Osteoblast (primary cell): ENCODE measurements around the gene DOP1A. TPM values are rescaled to one million over a fixed set of nuclear protein-coding genes. Genes with fewer than 3 reads are reported as not detected.

ENCODE experiments used
- DNase-seq: peaks from one replicate; pipeline ENCODE4 v3.0.0; 2011; ENCODE audit warnings: low spot score, mixed read lengths; ENCODE audit not compliant: insufficient read length; ENCODE audit errors: missing footprints
- H2AFZ ChIP-seq: 2 replicates; pipeline ENCODE4 v1.6.0; 2011; ENCODE audit warnings: mild to moderate bottlenecking, low read length
- H3K27ac ChIP-seq: 2 replicates; pipeline ENCODE4 v1.5.1; 2011; ENCODE audit warnings: mild to moderate bottlenecking, low read depth, low read length, moderate library complexity
- H3K27me3 ChIP-seq: 2 replicates; pipeline ENCODE4 v1.6.0; 2012; ENCODE audit warnings: mild to moderate bottlenecking, control low read depth, inconsistent platforms, low read length, moderate library complexity; ENCODE audit not compliant: insufficient read depth
- H3K36me3 ChIP-seq: 2 replicates; pipeline ENCODE4 v1.5.1; 2011; ENCODE audit warnings: mild to moderate bottlenecking, low read length, control low read depth, moderate library complexity; ENCODE audit not compliant: insufficient read depth
- H3K4me1 ChIP-seq: 2 replicates; pipeline ENCODE4 v1.5.1; 2011; ENCODE audit warnings: mild to moderate bottlenecking, low read length, control low read depth, moderate library complexity; ENCODE audit not compliant: insufficient read depth
- H3K4me2 ChIP-seq: 2 replicates; pipeline ENCODE4 v1.6.0; 2011; ENCODE audit warnings: mild to moderate bottlenecking, low read length; ENCODE audit not compliant: insufficient read depth
- H3K4me3 ChIP-seq: fragments of 200-600 bp; sonication (generic); 3 replicates; pipeline ENCODE4 v1.5.1; 2012; ENCODE audit warnings: mild to moderate bottlenecking, low read length, inconsistent platforms; ENCODE audit not compliant: insufficient read depth
- H3K79me2 ChIP-seq: 2 replicates; pipeline ENCODE4 v1.6.0; 2012; ENCODE audit warnings: mild to moderate bottlenecking, low read length, control low read depth, inconsistent platforms; ENCODE audit not compliant: insufficient read depth
- H3K9me3 ChIP-seq: 2 replicates; pipeline ENCODE4 v1.5.1; 2011; ENCODE audit warnings: low read depth, low read length, control low read depth
- H4K20me1 ChIP-seq: 2 replicates; pipeline ENCODE4 v1.6.0; 2012; ENCODE audit warnings: mild to moderate bottlenecking, low read length, control low read depth; ENCODE audit not compliant: insufficient read depth
- total RNA-seq: library from RNA; depleted of rRNA; stranded (reverse); fragments of >200 nt; gene quantifications from 2 replicates; pipeline ENCODE4 v1.2.3, GENCODE V29; 2012
- TF ChIP-seq, protein P1 (sequence below): IDR thresholded peaks from 2 replicates; pipeline ENCODE4 v1.5.1; 2011; ENCODE audit warnings: mild to moderate bottlenecking, low read depth, low read length, moderate library complexity; ENCODE audit errors: extremely low read depth

DOP1A gene
- total RNA-seq, 1 donor = 45.2 TPM

GRCh38 chr6:83098589-83098988 is 31.1 kb downstream of the DOP1A start:
- Histone ChIP-seq H3K4me2 (no peak overlapping the region), H3K27me3 (no peaks in the 10 kb centered on the region), H3K4me3 (no peak overlapping the region), H3K27ac (no peak overlapping the region), H3K9me3 (no peaks in the 10 kb centered on the region), H4K20me1 (no peaks in the 10 kb centered on the region), H3K36me3 (no peaks in the 10 kb centered on the region), H3K79me2 (peaks cover 20% of the 10 kb centered on the region), H3K4me1 (peaks cover 14% of the 10 kb centered on the region), H2AFZ (no peak overlapping the region)
- DNase-seq = no peak
- TF ChIP-seq, protein P1, sequence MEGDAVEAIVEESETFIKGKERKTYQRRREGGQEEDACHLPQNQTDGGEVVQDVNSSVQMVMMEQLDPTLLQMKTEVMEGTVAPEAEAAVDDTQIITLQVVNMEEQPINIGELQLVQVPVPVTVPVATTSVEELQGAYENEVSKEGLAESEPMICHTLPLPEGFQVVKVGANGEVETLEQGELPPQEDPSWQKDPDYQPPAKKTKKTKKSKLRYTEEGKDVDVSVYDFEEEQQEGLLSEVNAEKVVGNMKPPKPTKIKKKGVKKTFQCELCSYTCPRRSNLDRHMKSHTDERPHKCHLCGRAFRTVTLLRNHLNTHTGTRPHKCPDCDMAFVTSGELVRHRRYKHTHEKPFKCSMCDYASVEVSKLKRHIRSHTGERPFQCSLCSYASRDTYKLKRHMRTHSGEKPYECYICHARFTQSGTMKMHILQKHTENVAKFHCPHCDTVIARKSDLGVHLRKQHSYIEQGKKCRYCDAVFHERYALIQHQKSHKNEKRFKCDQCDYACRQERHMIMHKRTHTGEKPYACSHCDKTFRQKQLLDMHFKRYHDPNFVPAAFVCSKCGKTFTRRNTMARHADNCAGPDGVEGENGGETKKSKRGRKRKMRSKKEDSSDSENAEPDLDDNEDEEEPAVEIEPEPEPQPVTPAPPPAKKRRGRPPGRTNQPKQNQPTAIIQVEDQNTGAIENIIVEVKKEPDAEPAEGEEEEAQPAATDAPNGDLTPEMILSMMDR = no peak

- TF ChIP-seq, protein P1 = no peak
- H3K27ac ChIP-seq = no peak overlapping the region
- H3K36me3 ChIP-seq = peaks cover 14% of the 10 kb centered on the region
- no peaks in the 10 kb centered on the region for H4K20me1 ChIP-seq
- H3K9me3 ChIP-seq = no peaks in the 10 kb centered on the region
- DNase-seq = no peak
- no peak overlapping the region for H3K4me3 ChIP-seq
- no peak overlapping the region for H2AFZ ChIP-seq
- H3K79me2 ChIP-seq = no peaks in the 10 kb centered on the region
- H3K4me1 ChIP-seq = no peaks in the 10 kb centered on the region
- no peak overlapping the region for H3K4me2 ChIP-seq
- no peaks in the 10 kb centered on the region for H3K27me3 ChIP-seq
Observed at GRCh38 chr6:83108378-83108777, 40.9 kb downstream of the DOP1A start.

DNA sequence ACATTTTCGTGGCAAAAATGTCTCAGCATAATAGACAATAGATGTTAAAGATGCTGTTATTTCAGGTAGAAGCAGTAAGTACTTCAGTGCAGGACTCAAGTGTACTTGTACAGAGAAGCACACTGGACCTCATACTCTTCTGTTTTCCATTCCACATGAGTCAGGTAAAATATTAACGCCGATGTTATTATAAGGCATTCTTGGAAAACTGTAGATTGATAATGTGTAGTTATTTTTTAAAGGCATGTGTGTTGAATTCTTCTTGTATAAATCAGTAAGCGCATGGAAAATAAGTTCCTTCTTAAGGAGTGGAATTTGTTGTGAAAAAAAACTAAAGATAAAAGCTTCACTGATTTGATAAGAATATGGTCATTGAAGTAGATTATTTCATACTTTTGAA is 45.8 kb downstream of the DOP1A start:
- TF ChIP-seq, protein P1 = no peak
- no peak for DNase-seq
- H2AFZ ChIP-seq = no peak overlapping the region
- H4K20me1 ChIP-seq = no peaks in the 10 kb centered on the region
- peaks cover 14% of the 10 kb centered on the region for H3K36me3 ChIP-seq
- H3K4me3 ChIP-seq = no peak overlapping the region
- no peaks in the 10 kb centered on the region for H3K9me3 ChIP-seq
- no peak overlapping the region for H3K4me2 ChIP-seq
- no peak overlapping the region for H3K27ac ChIP-seq
- H3K27me3 ChIP-seq = no peaks in the 10 kb centered on the region
- H3K4me1 ChIP-seq = peaks cover 3% of the 10 kb centered on the region
- no peaks in the 10 kb centered on the region for H3K79me2 ChIP-seq

GRCh38 chr6:83114164-83114563 is 46.7 kb downstream of the DOP1A start:
- DNase-seq = no peak
- H3K36me3 ChIP-seq = peaks cover 14% of the 10 kb centered on the region
- H3K4me2 ChIP-seq = no peak overlapping the region
- no peaks in the 10 kb centered on the region for H3K9me3 ChIP-seq
- peaks cover 3% of the 10 kb centered on the region for H3K4me1 ChIP-seq
- no peaks in the 10 kb centered on the region for H4K20me1 ChIP-seq
- TF ChIP-seq, protein P1 = no peak
- H3K27ac ChIP-seq = no peak overlapping the region
- no peaks in the 10 kb centered on the region for H3K27me3 ChIP-seq
- no peak overlapping the region for H3K4me3 ChIP-seq
- no peaks in the 10 kb centered on the region for H3K79me2 ChIP-seq
- H2AFZ ChIP-seq = no peak overlapping the region
